HFF-Myc (cell line): ENCODE measurements around the gene HOXB3.

ENCODE experiments used
- DNase-seq: peaks from one replicate; pipeline ENCODE4 v3.0.0-alpha.2; 2011; ENCODE audit warnings: low read depth; ENCODE audit errors: extremely low read depth
- H3K4me3 ChIP-seq: replicated peaks from 2 replicates; pipeline ENCODE4 v1.5.1; 2011; ENCODE audit warnings: low read depth, mild to moderate bottlenecking, control low read depth, low read length
- CTCF ChIP-seq: IDR thresholded peaks from 2 replicates; pipeline ENCODE4 v1.5.1; 2012; ENCODE audit warnings: mild to moderate bottlenecking, low read depth, low read length, control low read depth; ENCODE audit errors: missing control alignments

HOXB3 gene

GRCh38 chr17:48632579-48633265, 42.7 kb upstream of the HOXB3 start:
- DNase-seq: no peak
- no peak for TF ChIP-seq CTCF
- no peak overlapping the region for H3K4me3 ChIP-seq

GRCh38 chr17:48631693-48632578, 41.9 kb upstream of the HOXB3 start:
- no peak for TF ChIP-seq CTCF
- no peak for DNase-seq
- no peak overlapping the region for H3K4me3 ChIP-seq

GRCh38 chr17:48630925-48631692, 41.1 kb upstream of the HOXB3 start:
- H3K4me3 ChIP-seq: no peak overlapping the region
- TF ChIP-seq CTCF: no peak
- no peak for DNase-seq

DNA sequence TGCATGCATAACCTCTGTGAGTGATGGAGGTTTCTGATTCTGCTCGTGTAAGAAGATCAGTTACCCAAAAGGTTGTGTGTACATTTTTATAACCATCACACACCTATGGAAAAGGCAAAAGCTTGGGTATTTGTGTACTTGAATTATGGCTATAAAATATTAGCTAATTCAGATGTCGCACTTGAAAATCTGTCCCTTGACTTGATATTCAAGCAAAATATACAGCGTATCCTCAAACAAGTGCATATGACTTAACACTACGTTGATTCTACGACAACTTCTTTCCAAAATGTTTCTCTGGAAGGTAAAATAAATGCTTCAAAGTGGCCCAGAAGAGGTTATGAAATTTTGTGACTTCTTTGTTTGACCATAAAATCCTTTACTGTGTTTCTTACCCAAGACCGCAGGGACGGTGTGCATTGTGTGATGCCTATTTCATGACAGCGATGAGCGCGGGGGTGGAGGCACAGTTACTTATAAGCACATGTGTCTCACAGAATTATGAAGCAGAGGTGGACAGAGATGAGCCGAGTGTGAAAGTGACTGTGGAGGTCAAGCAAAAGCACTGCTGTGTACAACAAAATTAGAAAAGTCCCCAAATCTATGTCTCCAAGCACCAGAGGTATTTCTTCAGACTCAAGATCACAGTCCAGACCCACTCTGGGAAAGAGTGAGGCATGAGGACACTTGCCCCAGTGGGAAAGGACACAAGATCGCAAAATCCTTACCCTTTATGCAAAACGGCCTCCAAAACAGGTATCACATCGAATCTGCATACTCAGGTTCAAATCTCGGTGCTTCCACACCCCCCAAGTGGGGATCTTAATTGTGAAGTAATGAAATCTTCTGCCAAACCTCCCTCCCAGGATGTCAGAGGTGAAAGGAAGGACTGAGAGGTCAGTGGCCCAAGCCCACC, 40.2 kb upstream of the HOXB3 start:
- DNase-seq: no peak

DNA sequence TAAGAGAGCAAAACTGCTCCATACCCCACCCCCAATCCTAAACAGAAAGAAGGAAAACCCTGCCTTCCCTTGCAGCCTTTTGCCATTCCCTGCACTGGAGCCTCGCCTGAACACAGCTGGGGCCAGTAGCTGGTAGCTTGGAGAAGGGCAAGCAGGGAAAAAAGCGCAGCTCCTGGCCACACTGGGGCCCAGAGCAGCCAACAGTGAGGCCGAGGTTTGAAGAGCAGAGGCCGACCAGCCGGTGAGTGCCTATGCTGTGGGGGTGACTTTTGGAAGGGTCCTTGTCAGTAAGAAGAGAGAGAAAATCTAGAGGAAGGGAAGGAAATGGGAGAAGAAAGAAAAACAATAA, 39.3 kb upstream of the HOXB3 start:
- no peak overlapping the region for H3K4me3 ChIP-seq
- DNase-seq: no peak
- TF ChIP-seq CTCF: no peak

More for the DNA sequence above, 40.2 kb upstream of the HOXB3 start:
- no peak overlapping the region for H3K4me3 ChIP-seq
- TF ChIP-seq CTCF: no peak
